HEK293 (cell line): Measurements from ENCODE around the gene CATSPER3.

Source experiments
- CTCF ChIP-seq: fragments of 450-650 bp; formaldehyde crosslinking; IDR thresholded peaks from 2 replicates; pipeline ENCODE4 v1.5.1; 2016; ENCODE audit warnings: missing biosample characterization, missing genetic modification characterization
- HOXA7 ChIP-seq: sonication (generic); formaldehyde crosslinking; IDR thresholded peaks from 2 replicates; pipeline ENCODE4 v1.8.1; 2022; ENCODE audit warnings: missing genetic modification reagents, borderline replicate concordance
- TCF7L2 ChIP-seq: IDR thresholded peaks from 2 replicates; pipeline ENCODE4 v1.6.1; 2011; ENCODE audit warnings: low read depth, mild to moderate bottlenecking, inconsistent platforms, low read length, moderate library complexity, borderline replicate concordance
- YY1 ChIP-seq: fragments of 450-650 bp; formaldehyde crosslinking; IDR thresholded peaks from 2 replicates; pipeline ENCODE4 v1.5.1; 2018; ENCODE audit warnings: missing biosample characterization, missing genetic modification characterization
- ZBTB17 ChIP-seq: fragments of 450-650 bp; formaldehyde crosslinking; IDR thresholded peaks from 2 replicates; pipeline ENCODE4 v1.5.1; 2016; ENCODE audit warnings: missing biosample characterization, missing genetic modification characterization
- ZBTB8A ChIP-seq: fragments of 450-650 bp; formaldehyde crosslinking; IDR thresholded peaks from 2 replicates; pipeline ENCODE4 v1.5.1; 2016; ENCODE audit warnings: missing biosample characterization, missing genetic modification characterization
- ZFHX2 ChIP-seq: fragments of 450-650 bp; formaldehyde crosslinking; conservative IDR thresholded peaks from 2 replicates; pipeline ENCODE4 v1.5.1; 2016; ENCODE audit warnings: missing biosample characterization, missing genetic modification characterization
- ZNF311 ChIP-seq: fragments of 450-650 bp; formaldehyde crosslinking; IDR thresholded peaks from 2 replicates; pipeline ENCODE4 v1.5.1; 2017; ENCODE audit warnings: missing biosample characterization, missing genetic modification characterization, borderline replicate concordance
- ZNF394 ChIP-seq: fragments of 450-650 bp; formaldehyde crosslinking; IDR thresholded peaks from 2 replicates; pipeline ENCODE4 v1.5.1; 2016; ENCODE audit warnings: missing biosample characterization, missing genetic modification characterization, mild to moderate bottlenecking, moderate library complexity, borderline replicate concordance
- ZNF449 ChIP-seq: fragments of 450-650 bp; formaldehyde crosslinking; IDR thresholded peaks from 2 replicates; pipeline ENCODE4 v1.5.1; 2017; ENCODE audit warnings: missing biosample characterization, mild to moderate bottlenecking, missing genetic modification characterization, moderate library complexity
- ZNF658 ChIP-seq: fragments of 450-650 bp; formaldehyde crosslinking; IDR thresholded peaks from 2 replicates; pipeline ENCODE4; 2016; ENCODE audit warnings: missing biosample characterization, missing genetic modification characterization
- ZNF692 ChIP-seq: fragments of 450-650 bp; formaldehyde crosslinking; IDR thresholded peaks from 2 replicates; pipeline ENCODE4 v1.5.1; 2016; ENCODE audit warnings: missing biosample characterization, missing genetic modification characterization

- TF ChIP-seq CTCF (no peak), ZNF394 (tag by site-specific recombination) (no peak), ZBTB8A (tag by site-specific recombination) (no peak), ZNF692 (tag by site-specific recombination) (no peak), ZNF311 (tag by site-specific recombination) (no peak), TCF7L2 (no peak), ZNF449 (tag by site-specific recombination) (no peak), ZBTB17 (no peak), ZFHX2 (no peak), HOXA7 (CRISPR knock-in tag) (no peak), ZNF658 (no peak), YY1 (tag by site-specific recombination) (no peak)
Observed at GRCh38 chr5:134976841-134977240, 9.1 kb downstream of the CATSPER3 start.
